GM19351 (cell line): Measurements from ENCODE around the gene VANGL1.

Source experiments
- ATAC-seq: cut with Tn5 transposase; IDR thresholded peaks from one replicate; pipeline ENCODE4 v1.9.1; 2021; ENCODE audit warnings: mild to moderate bottlenecking, moderate library complexity; ENCODE audit not compliant: unreplicated experiment

The VANGL1 gene

DNA sequence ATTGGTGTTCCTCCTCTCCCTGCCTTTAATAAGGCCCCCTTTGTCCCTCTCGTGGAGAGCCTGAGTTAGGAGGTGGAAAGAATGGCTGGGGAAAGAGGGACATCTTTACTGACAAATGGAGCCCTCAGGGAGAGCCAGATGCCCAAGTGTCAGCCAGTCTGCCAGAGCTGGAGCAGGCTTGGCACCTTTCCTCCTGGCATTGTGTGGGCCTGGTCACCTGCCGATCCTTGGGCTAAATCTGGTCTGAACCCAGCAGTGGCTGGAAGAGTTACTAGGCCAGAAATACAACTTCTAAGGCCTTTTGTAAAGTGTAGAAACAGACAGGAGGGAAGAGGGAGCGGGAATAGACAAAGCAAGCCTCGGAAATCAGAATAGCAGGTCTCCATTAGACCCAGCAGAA, 24.9 kb downstream of the VANGL1 start:
- ATAC-seq, result no peak

DNA sequence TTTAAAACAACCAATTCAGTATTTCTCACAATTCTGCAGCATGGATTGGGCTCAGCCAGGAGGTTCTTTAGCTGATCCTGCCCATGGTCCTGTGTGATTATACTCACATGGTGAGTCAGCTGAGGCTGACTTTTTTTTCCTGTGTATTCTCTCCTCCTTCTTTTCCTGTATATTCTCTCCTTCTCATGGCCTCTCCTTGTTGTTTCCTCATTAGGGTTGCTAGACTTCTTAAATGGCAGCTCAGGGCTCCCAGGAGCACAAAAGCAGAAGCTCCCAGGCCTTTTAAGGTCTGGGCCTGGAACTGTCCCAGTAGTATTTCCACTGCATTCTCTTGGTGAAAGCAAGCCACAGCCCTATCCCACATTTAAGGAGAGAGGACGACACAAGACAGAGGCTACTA, 26.8 kb downstream of the VANGL1 start:
- ATAC-seq, result no peak

DNA sequence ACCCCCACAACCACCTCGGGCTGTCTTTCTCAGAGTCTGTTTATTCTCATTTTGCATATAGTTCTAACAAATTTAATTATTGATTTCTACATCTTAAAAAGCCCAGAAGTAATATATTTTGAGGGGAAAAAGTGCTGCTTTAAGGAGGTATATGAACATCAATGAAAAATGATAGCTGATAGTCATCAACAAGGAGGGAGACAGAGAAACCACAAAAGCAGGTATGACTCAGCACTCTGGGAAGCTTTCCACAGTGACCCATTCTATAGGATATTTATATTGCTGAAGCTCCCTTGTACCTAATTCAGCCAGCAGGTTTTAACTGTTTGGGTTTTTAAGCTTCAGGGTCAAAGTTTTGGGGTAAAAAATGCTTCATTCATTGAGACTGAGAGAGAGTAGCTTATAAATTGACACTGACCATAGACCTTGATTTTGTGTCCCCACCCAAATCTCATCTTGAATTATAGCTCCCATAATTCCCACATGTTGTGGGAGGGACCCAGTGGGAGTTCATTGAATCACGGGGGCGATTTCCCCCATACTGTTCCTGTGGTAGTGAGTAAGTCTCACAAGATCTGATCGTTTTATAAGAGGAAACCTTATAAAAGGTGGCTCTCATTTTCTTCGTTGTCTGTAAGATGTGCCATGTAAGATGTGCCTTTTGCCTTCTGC, 27.4 kb downstream of the VANGL1 start:
- ATAC-seq, result no peak

DNA sequence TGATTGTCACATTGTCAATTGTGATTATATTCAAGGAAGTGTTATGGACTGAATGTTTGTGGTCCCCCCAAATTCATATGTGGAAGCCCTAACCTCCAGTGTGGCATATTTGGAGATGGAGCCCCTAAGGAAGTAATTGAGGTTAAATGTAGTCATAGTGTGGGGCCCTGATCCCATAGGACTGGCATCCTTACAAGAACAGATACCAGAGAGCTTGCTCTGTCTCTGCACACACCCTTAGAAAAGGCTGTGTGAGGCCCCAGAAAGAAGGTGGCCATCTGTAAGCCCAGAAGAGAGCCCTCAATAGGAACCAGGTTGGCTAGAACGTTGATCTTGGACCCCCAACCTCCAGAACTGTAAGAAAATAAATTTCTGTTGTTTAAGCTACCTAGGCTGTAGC, 28.1 kb downstream of the VANGL1 start:
- ATAC-seq, result no peak

DNA sequence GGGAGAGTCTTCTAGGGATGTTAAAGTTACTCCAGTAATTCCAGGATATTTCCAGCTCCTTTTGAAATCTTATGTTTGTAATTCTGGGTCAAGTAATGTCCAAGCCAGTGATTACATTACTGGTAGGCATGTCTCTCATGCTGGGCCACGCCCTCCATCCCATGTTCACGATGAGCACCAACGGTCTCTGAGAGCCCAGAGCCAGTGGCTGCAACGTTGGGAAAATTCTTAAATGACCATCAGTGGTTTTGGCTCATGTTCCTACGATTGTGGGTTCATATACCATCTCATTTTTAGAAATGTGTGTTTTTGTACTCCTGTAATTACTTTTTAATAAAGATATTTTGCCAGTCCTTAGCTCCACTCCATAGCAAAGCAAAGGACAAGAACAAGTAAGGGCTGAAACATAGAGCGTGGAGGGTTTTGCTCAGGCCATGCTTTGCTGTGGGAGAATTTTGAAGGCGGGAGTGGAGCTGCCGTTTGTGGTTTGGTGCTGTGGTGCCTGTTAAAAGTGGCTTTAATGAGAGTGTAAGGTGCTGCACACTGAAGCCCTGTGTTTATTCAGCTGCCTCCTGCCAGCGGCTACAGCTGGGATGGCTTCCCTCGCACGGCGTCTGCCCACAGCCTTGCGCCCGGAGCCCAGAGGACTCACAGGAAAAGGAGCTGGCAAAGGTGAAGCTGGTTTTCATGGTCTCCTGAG, 28.9 kb downstream of the VANGL1 start:
- no peak for ATAC-seq

DNA sequence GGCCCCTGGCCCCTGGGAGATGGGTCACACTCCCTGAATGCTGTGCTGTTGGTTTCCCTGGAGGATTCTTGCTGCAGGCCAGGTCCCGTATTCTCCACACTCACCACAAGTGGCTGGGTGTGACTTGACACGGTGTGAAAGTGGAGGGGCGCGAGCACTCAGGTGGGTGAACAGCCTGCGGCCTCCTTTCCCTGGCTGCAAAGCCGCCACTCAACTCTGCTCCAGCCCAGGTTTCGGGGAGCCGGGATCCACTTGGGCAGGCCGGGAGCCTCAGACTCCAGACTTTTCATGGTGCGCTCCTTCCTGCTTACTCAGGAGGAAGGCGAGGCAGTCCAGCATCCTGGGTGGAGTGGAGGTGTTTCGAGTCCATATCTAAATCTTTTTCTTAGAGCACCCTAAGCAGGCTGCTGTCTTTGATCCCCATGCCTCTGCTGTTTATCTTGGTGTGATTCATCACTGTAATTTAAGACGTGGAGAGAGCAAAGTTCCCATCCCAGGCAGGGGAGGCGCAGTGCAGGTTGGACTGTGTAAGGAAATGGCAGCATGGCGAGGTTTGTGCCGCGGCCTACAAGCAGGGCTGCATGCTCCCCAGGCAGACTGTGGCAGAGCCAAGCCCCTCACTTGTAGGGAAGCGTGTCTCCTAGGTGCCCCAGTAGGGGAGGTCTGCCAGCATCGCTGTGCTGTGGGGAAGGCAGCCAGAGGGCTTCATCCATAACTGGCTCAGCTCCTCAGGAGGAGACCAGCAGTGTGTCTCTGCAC, 29.6 kb downstream of the VANGL1 start:
- no peak for ATAC-seq

DNA sequence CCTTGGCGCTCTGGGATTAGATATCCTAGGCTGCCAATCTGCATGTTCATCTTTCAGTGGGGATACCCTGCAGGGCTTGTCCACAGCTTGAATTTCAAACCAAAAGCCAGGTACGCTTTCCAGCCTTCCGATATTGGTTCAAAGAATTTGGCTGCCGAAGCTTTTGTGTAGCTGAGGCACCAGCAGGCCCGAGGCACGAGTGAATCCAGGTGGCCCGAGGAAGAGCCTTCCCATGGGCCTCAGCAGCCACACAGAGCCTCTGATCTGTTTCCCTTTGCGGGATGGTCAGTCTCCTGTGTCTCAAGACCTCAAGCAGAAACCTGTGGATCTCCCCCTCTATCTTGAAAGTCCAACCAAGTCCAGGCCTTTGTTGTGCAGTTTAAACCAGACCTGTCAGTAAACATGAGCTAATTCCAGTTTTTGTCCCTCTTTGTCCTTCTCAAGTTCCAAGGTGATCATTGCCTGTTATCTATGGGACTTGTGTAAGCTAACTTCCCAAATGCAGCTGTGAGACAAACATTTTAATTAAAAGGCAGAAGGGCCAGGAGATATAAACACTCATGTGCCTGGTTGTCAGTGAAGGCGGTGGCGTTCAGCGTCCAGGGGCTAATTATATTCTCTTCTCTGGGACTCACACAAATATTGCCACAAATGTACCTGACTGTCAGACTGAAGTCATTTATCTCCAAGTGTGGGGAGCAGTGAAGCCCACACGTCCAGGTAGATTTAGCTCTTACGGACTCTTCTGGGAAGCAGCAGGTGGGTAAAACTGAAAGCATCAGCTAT, 30.6 kb downstream of the VANGL1 start:
- ATAC-seq, result no peak

DNA sequence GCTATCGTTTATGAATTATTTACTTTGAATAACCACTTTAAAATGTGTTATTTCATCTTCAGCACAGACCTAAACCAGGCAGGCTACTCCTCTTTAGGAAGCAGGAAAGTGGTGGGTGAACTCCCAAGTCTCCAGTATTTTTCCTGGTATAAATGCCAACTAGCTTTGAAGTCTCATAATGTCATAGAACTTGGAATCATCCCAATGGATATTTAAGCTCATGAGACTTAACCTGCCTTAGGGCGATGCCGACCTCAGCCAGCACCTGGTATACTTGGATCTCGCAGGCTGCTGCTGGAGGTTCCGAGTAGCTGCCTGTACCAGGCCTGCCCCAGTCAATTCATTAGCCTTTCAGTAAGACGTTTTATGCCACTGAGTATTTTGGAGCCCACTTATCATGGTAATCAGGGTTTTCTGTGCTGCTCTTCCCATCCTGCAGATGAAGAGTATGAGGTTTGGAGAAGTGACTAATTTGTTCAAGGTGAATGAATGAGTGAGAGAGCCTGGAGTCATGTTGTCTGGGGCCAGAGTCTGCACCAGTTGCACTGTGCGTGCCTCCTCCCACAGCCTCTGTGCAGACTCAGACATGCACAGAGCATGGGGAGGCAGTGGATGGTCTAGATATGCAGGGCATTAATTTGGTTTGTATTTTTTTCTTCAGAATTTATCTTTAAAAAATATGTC, 34.9 kb downstream of the VANGL1 start:
- ATAC-seq, result no peak

DNA sequence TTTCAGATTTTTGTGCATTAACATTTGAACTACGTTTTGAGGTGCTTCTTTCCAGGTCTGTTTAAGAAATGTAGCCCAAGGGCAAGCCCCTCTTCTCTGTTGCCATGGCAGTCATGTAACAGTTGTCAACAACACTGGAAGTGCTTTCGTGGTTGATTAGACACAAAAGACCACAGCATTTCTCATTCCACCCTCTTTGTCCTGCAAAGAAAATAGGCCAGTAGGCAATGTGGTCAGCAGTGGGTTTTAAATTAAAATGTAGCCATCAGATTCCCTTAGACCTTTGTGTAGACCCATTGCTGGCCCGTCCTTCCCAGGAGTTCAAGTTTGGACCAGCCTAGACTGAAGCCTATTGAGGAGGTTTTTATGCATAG, 35.4 kb downstream of the VANGL1 start:
- ATAC-seq, result no peak

DNA sequence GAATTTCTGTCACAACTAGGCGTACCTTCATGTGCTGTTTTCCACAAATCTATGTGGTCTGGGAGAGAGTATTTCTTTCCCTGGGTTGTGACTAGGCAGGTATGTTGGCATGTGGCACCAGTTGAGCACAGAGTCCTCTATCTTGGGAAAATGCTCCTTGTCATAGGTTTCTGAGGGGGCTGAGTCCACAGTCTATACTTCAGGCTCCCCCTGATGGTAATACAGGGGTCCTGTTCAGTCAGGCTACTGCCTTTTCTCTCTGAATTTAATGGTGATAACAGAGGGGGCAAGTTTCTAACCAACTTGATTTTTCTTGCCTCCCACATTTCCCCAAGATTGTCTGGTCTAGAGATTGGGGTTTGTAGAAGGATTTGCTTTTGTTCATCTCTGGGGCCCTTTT, 35.8 kb downstream of the VANGL1 start:
- ATAC-seq, result no peak

DNA sequence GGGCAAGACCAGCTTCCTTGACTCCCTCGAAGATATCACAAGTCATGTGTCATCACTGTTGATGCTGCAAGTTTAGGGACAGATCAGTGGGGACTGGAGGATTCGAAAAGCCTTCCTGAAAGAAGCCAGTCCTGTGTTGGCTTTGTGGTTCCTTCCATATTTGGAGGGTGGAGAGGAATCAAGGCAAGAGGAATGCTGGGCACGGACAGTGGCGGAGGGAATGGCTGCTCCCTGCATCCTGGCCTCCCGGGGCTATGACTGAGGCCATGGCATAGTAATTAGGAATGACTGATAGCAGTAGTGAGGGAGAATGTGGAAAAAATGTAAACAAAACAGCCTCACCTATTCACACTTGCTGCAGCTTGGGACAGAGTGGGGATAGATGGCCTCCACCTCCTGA, 36.4 kb downstream of the VANGL1 start:
- no peak for ATAC-seq

DNA sequence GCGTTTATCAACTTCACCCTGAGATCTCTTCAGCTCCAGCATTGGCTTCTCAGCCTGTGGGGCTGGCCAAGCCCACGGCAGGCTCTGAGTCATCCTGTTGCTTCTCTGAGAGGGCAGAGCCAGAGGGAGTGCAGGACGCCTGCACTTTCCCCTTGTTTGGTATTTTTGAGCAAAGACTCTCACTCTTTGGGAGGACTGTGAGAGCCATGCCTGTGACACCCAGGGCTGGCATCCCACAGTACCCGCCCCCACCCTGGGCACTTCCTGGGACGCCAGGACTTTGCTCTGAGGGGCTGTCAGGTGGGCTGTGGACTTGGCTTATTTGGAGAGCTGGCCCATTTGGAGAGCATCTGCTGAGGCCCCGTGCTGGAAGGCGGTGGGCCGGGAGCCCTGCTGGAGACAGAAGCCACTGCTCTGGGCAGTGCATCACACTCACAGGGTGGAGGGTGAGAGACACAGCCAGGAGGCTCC, 37.4 kb downstream of the VANGL1 start:
- no peak for ATAC-seq

DNA sequence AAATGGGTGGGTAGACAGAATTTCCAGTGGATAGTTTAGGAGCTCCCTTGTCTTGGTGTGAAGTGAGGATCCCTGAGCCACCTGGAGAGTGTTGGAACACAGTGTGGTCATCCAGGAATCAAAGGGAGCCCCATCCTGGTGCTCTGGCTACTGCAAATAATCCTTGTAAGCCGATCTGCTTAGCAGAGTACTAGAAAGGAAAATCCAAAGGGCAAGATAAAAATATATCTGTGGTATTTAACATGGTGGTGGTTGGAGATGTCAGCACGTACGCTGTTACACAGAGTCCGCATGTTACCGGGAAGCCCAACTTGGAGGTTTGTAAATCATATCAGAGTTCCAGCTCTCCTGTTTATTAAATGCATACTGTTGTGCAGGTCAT, 39.0 kb downstream of the VANGL1 start:
- ATAC-seq, result no peak

DNA sequence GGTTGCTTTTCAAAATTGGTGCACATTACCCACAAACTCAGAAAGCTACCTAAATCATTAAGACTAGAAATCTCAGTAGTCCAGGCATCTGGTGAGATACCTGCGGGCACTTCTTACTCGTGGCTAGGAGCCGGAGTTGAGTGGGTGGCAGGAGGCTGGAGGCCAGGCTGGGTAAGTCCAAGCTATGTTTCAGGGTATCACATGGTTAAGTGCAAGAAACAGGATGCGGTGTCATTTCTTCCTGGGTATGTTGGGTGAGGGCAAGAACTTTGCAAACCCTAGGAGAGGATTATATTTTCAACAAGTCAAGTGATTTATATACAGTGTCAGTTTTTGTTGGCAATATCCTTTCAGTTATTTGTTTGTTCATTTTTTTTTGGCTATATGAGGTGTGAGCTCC, 41.0 kb downstream of the VANGL1 start:
- no peak for ATAC-seq

DNA sequence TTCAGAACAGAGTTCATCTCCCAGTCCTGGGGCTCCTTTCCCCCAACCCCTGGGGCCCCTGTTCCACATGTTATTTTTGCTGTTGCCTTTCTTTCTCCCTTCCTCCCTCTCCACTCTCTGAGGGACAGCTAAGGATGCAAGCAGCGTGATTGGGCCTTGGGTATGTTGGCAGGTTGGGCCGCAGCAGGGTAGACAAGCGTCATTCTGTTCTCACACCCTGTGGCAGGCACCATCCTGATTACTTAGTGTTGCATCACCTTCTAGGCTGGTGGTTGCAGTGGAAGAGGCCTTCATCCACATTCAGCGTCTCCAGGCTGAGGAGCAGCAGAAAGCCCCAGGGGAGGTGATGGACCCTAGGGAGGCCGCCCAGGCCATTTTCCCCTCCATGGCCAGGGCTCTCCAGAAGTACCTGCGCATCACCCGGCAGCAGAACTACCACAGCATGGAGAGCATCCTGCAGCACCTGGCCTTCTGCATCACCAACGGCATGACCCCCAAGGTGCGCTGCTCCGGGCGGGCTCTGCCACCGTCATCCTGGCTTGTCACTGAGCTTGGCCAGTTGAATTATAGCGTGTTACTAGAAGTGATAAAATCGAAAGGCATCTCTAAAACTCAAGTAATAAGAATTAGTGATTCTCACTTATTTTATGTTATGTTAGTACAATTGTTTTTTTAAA, 43.4 kb downstream of the VANGL1 start:
- ATAC-seq, result no peak

DNA sequence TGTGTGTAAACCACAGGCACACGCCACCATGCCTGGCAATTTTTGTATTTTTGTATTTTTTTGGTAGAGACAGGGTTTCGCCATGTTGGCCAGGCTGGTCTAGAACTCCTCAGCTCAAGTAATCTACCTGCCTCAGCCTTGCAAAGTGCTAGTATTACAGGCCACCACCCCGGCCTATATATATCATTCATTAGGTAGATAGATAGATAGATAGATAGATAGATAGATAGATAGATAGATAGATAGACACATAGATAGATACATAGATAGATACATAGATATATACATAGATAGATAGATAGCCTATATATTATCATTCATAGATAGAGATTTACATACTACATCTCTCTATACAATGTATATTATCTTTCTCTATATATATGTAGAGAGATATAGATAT, 46.0 kb downstream of the VANGL1 start:
- ATAC-seq, result no peak

DNA sequence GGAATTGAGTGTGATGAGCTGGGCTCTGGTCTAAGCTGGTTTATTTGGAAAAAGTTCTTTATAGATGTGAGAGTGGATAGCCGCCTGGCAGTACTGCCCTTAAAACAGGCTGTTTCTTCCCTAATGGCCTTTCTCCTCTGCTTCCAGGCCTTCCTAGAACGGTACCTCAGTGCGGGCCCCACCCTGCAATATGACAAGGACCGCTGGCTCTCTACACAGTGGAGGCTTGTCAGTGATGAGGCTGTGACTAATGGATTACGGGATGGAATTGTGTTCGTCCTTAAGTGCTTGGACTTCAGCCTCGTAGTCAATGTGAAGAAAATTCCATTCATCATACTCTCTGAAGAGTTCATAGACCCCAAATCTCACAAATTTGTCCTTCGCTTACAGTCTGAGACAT, 49.2 kb downstream of the VANGL1 start:
- ATAC-seq, result no peak

DNA sequence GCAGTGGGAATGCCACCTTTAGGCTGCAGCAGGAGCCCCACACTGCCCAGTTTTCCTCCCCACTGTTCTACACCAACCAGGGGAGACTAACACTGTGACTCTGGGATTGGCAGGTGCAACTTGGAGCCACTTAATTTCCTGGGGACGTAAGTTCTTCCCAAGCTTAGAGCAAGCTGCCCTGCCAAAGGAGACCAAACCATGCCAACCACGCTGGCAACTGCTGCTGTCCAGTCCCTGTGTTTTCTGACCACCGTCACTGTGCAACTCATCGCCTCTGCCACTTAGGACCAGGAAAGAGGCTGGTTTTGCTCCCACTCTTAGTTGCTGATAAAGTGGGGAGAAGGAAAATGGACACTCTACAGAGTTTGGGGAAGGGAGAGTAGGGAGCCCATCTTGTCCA, 50.5 kb downstream of the VANGL1 start:
- ATAC-seq, result no peak

DNA sequence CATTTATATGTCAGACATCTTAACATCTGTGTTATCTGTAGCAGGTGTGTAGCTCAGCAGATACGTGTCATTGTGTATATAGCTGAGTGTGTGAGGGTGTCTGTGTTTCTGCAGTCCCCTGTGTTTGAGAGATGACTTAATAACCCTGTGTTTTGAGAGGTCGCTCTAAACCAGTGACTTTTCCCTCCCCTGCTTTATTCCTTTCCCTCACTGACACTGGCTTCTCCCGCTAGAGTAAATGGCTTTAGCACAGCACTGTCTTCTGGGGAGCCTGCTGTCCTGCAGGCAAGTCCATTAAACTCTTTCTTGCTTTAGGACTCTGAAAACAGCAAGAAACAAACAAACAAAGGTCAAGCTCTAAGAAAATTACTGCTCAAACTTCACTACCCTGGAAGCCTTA, 53.0 kb downstream of the VANGL1 start:
- no peak for ATAC-seq

DNA sequence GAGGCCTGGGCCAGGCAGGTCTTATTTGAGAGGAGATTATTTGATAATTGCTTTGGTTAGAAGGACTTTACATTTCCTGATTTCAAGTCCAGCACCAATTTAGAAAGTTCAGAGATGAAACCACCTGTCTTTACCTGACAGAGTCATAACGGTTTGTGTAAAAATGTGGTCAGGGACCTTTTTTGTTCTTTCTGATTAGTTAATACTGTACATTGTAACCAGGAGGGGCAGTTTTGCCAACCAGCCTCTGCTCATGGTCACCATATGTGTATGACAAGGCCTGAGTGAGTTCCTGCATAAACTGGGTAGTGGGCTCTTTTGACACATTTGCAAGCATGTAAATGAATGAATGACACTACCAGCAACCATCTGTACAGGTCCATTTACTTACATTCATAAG, 55.8 kb downstream of the VANGL1 start:
- ATAC-seq, result no peak
